ENCODE data around the gene KDM5B. TPM values are rescaled to one million over a fixed set of nuclear protein-coding genes. Genes with fewer than 3 reads are reported as not detected.
A peak's percentile ranks its signal among the peaks of the same experiment; 100 is the strongest.
"Not testable (repeated sequence)": the region's sequence is repeated elsewhere in the genome, so short reads cannot be mapped to it uniquely, and the experiment has no call there.

The KDM5B gene
- total RNA-seq, 4 donors from 2014 or later: 50.5 to 104 (median 71.7) TPM

GRCh38 chr1:202750761-202751160 lies 57.5 kb downstream of the KDM5B start:
- Histone ChIP-seq H3K4me1 (no peaks in the 10 kb centered on the region), H3K36me3 (peaks cover 0 to 72% (median 34%) of the 10 kb centered on the region in 4 donors), H3K9me3 (no peaks in the 10 kb centered on the region), H3K27me3 (no peaks in the 10 kb centered on the region), H3K27ac (no peak overlapping the region), H3K4me3 (no peak overlapping the region)
- TF ChIP-seq CTCF (IDR thresholded peaks at IDR 0.05) (peak in 2 of 5 experiments; percentile 5 to 13), EP300 (IDR thresholded peaks at IDR 0.05; ENCODE audit: low read depth) (no peak)
- intact Hi-C loops (cut with DNase I; ENCODE audit: low total_unique reads) (loop anchor here (5.0 kb wide), 1 partner anchor 698 kb away; no protein-coding TSS in a partner anchor), in situ Hi-C loops (cut with MboI; ENCODE audit: low pct_ligation_motif_present in 1 of 4, low pct_unique_long_range_greater_than_20kb in 1 of 4, low sequenced_read_pairs in 3 of 4) (loop anchor here in 1 of 4 donors (25.0 kb wide), 1 partner anchor 237 kb away; no protein-coding TSS in a partner anchor)
- DNase-seq: no peak
- 91 to 100% methylated on average over 1 of the region's 1 CpG for WGBS, 2 donors (ENCODE audit: low coverage in 1 of 2)

- Histone ChIP-seq H3K27ac (no peak overlapping the region), H3K36me3 (peaks cover 0 to 72% (median 37%) of the 10 kb centered on the region in 4 donors), H3K27me3 (no peaks in the 10 kb centered on the region), H3K9me3 (no peaks in the 10 kb centered on the region), H3K4me3 (no peak overlapping the region), H3K4me1 (no peaks in the 10 kb centered on the region)
- in situ Hi-C loops (cut with MboI; ENCODE audit: low pct_ligation_motif_present in 1 of 4, low pct_unique_long_range_greater_than_20kb in 1 of 4, low sequenced_read_pairs in 3 of 4) (loop anchor here in 1 of 4 donors (25.0 kb wide), 1 partner anchor 237 kb away; no protein-coding TSS in a partner anchor), intact Hi-C loops (cut with DNase I; ENCODE audit: low total_unique reads) (loop anchor here (5.0 kb wide), 1 partner anchor 698 kb away; no protein-coding TSS in a partner anchor)
- WGBS, 2 donors (ENCODE audit: low coverage in 1 of 2): 92% methylated on average over 2 of the region's 2 CpGs; no CpG with 5 or more reads in 1 of the 2 donors
- DNase-seq: no peak
- no peak for TF ChIP-seq EP300 (IDR thresholded peaks at IDR 0.05; ENCODE audit: low read depth)
- TF ChIP-seq POLR2AphosphoS5 (IDR thresholded peaks at IDR 0.05): no peak
- TF ChIP-seq CTCF (IDR thresholded peaks at IDR 0.05): no peak
- no peak for TF ChIP-seq POLR2A (IDR thresholded peaks at IDR 0.05)
Observed at GRCh38 chr1:202750024-202750423, 58.2 kb downstream of the KDM5B start.

DNA sequence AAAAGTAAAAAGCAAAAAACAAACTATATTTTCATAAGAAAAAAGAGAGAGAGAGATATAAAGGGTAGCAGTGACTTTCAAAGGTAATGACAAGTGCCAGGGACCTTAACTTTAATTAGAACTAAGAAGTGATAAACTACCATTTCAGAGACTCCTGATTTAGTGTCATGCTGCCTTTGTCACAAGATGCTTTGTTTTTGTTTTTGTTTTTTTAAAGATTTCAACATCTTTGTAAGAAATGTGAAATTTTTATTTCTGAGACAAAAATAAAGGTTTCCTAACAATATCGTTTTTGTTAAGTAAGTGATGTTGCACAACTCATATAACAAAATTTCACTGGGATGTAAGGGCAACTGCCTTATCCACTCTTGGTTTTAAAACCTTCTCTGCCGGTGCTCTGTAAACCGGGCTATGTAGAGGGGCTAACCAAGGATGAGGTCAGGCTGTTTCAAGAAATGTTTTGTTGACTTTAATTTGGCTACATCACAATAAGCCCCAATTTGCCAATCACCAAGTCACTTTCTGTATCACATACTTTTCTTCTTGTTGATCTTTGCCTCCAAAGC lies 62.8 kb downstream of the KDM5B start:
- 92 to 94% methylated on average over 3 of the region's 3 CpGs for WGBS, 2 donors (ENCODE audit: low coverage in 1 of 2)

GRCh38 chr1:202744770-202745169 lies 63.5 kb downstream of the KDM5B start:
- in situ Hi-C loops (cut with MboI; ENCODE audit: low pct_ligation_motif_present in 1 of 4, low pct_unique_long_range_greater_than_20kb in 1 of 4, low sequenced_read_pairs in 3 of 4): not testable (repeated sequence)
- H3K36me3 ChIP-seq: peaks cover 3 to 76% (median 44%) of the 10 kb centered on the region in 4 donors
- 96% methylated on average over 3 of the region's 3 CpGs for WGBS, 2 donors (ENCODE audit: low coverage in 1 of 2)

More for the DNA sequence above, 62.8 kb downstream of the KDM5B start:
- DNase-seq: no peak
- in situ Hi-C loops (cut with MboI; ENCODE audit: low pct_ligation_motif_present in 1 of 4, low pct_unique_long_range_greater_than_20kb in 1 of 4, low sequenced_read_pairs in 3 of 4): no loop called here
- intact Hi-C loops (cut with DNase I; ENCODE audit: low total_unique reads): no loop called here
- no peaks in the 10 kb centered on the region for H3K9me3 ChIP-seq
- no peaks in the 10 kb centered on the region for H3K4me1 ChIP-seq
- no peak overlapping the region for H3K4me3 ChIP-seq
- H3K27me3 ChIP-seq: no peaks in the 10 kb centered on the region
- H3K36me3 ChIP-seq: peaks cover 3 to 76% (median 45%) of the 10 kb centered on the region in 4 donors
- no peak overlapping the region for H3K27ac ChIP-seq
- TF ChIP-seq CTCF (IDR thresholded peaks at IDR 0.05) (no peak), EP300 (IDR thresholded peaks at IDR 0.05; ENCODE audit: low read depth) (no peak), POLR2A (IDR thresholded peaks at IDR 0.05) (no peak), POLR2AphosphoS5 (IDR thresholded peaks at IDR 0.05) (no peak)

More at GRCh38 chr1:202744770-202745169, 63.5 kb downstream of the KDM5B start:
- H3K27ac ChIP-seq; intact Hi-C loops (cut with DNase I; ENCODE audit: low total_unique reads); H3K4me1 ChIP-seq; H3K9me3 ChIP-seq; H3K27me3 ChIP-seq; H3K4me3 ChIP-seq; DNase-seq: not testable (repeated sequence)

Measured in transverse colon (tissue), 4 donors.